WTC11 (cell line): ENCODE data around the gene NEURL4. TPM values are rescaled to one million over a fixed set of nuclear protein-coding genes. Genes with fewer than 3 reads are reported as not detected.

Source experiments
- ATAC-seq: fragments of 200-7000 bp; cut with Tn5 transposase; 2 replicates; pipeline ENCODE4 v1.10.0; 2021; ENCODE audit warnings: mild to moderate bottlenecking, moderate library complexity
- CTCF ChIA-PET: fragments of 300-600 bp; sonication (Branson Sonifier 250); formaldehyde crosslinking; loops from one replicate; lab custom pipeline; 2021; ENCODE audit warnings: antibody characterized with exemption; lab: Charles Lee
- POLR2A ChIA-PET: fragments of 350-600 bp; sonication (Branson Sonifier 250); formaldehyde crosslinking; loops from one replicate; lab custom pipeline; 2021; ENCODE audit warnings: antibody characterized with exemption; lab: Charles Lee
- DNase-seq: peaks from one replicate; pipeline ENCODE4 v3.0.0; 2021; ENCODE audit warnings: low spot score
- H3K27ac Mint-ChIP-seq: 2 replicates; pipeline ENCODE4 v1.8.0; 2021; ENCODE audit warnings: mixed read lengths
- H3K27me3 Mint-ChIP-seq: 2 replicates; pipeline ENCODE4 v1.8.0; 2021; ENCODE audit warnings: low read depth, mild to moderate bottlenecking, moderate library complexity, mixed read lengths
- H3K36me3 Mint-ChIP-seq: 2 replicates; pipeline ENCODE4 v1.8.0; 2021; ENCODE audit warnings: mixed read lengths
- H3K4me1 Mint-ChIP-seq: 2 replicates; pipeline ENCODE4 v1.8.0; 2022; ENCODE audit warnings: mixed read lengths
- H3K4me3 Mint-ChIP-seq: 2 replicates; pipeline ENCODE4 v1.8.0; 2021; ENCODE audit warnings: mild to moderate bottlenecking, moderate library complexity, mixed read lengths
- H3K9me3 Mint-ChIP-seq: 2 replicates; pipeline ENCODE4 v1.8.0; 2021; ENCODE audit warnings: mixed read lengths
- ESRRA ChIP-seq: sonication (generic); formaldehyde crosslinking; IDR thresholded peaks from 2 replicates; pipeline ENCODE4 v1.8.1; 2022; ENCODE audit warnings: mild to moderate bottlenecking, missing genetic modification reagents, borderline replicate concordance
- FOXK1 ChIP-seq: sonication (generic); formaldehyde crosslinking; IDR thresholded peaks from 2 replicates; pipeline ENCODE4 v1.8.0; 2022; ENCODE audit warnings: mild to moderate bottlenecking, moderate library complexity, missing genetic modification reagents
- GTF2I ChIP-seq: fragments of 250-450 bp; sonication (Bioruptor Pico); conservative IDR thresholded peaks from 2 replicates; pipeline ENCODE4 v1.4.0; 2021; ENCODE audit warnings: mild to moderate bottlenecking
- HMGXB4 ChIP-seq: sonication (generic); formaldehyde crosslinking; IDR thresholded peaks from 2 replicates; pipeline ENCODE4 v1.8.1; 2023; ENCODE audit warnings: mild to moderate bottlenecking, moderate library complexity, missing genetic modification reagents
- KAT7 ChIP-seq: sonication (generic); formaldehyde crosslinking; IDR thresholded peaks from 2 replicates; pipeline ENCODE4 v1.8.1; 2023; ENCODE audit warnings: missing genetic modification reagents, mild to moderate bottlenecking, borderline replicate concordance
- NFE2L1 ChIP-seq: sonication (generic); formaldehyde crosslinking; IDR thresholded peaks from 2 replicates; pipeline ENCODE4 v1.8.1; 2023; ENCODE audit warnings: missing genetic modification reagents
- NFYB ChIP-seq: sonication (generic); formaldehyde crosslinking; conservative IDR thresholded peaks from 2 replicates; pipeline ENCODE4 v1.8.0; 2022; ENCODE audit warnings: low read depth, missing genetic modification reagents
- OVOL2 ChIP-seq: fragments of 250-450 bp; sonication (Bioruptor Pico); IDR thresholded peaks from 2 replicates; pipeline ENCODE4 v1.9.0; 2021; ENCODE audit warnings: mild to moderate bottlenecking, borderline replicate concordance
- RORB ChIP-seq: fragments of 250-450 bp; sonication (Bioruptor Pico); IDR thresholded peaks from 2 replicates; pipeline ENCODE4 v1.9.0; 2021; ENCODE audit warnings: mild to moderate bottlenecking
- SP1 ChIP-seq: sonication (generic); formaldehyde crosslinking; conservative IDR thresholded peaks from 2 replicates; pipeline ENCODE4 v1.8.1; 2022; ENCODE audit warnings: missing genetic modification reagents
- TCF7 ChIP-seq: sonication (generic); formaldehyde crosslinking; IDR thresholded peaks from 2 replicates; pipeline ENCODE4 v1.8.0; 2022; ENCODE audit warnings: mild to moderate bottlenecking, low read depth, missing genetic modification reagents, moderate library complexity
- TEAD1 ChIP-seq: sonication (generic); formaldehyde crosslinking; IDR thresholded peaks from 2 replicates; pipeline ENCODE4 v1.8.0; 2022; ENCODE audit warnings: mild to moderate bottlenecking, missing genetic modification reagents
- USF2 ChIP-seq: sonication (generic); formaldehyde crosslinking; IDR thresholded peaks from 2 replicates; pipeline ENCODE4 v1.8.1; 2023; ENCODE audit warnings: mild to moderate bottlenecking, missing genetic modification reagents, moderate library complexity
- ZBTB21 ChIP-seq: sonication (generic); formaldehyde crosslinking; IDR thresholded peaks from 2 replicates; pipeline ENCODE4 v1.8.1; 2023; ENCODE audit warnings: mild to moderate bottlenecking, missing genetic modification reagents, borderline replicate concordance
- ZNF317 ChIP-seq: sonication (generic); formaldehyde crosslinking; IDR thresholded peaks from 2 replicates; pipeline ENCODE4 v1.8.1; 2023; ENCODE audit warnings: low read depth, mild to moderate bottlenecking, moderate library complexity, missing genetic modification reagents, borderline replicate concordance
- ZNF396 ChIP-seq: fragments of 250-450 bp; sonication (Bioruptor Pico); IDR thresholded peaks from 2 replicates; pipeline ENCODE4 v1.8.0; 2021; ENCODE audit warnings: mild to moderate bottlenecking, moderate library complexity, borderline replicate concordance
- ZNF416 ChIP-seq: fragments of 250-450 bp; sonication (Bioruptor Pico); IDR thresholded peaks from 2 replicates; pipeline ENCODE4 v1.9.0; 2021; ENCODE audit warnings: mild to moderate bottlenecking, inconsistent platforms
- ZNF423 ChIP-seq: fragments of 250-450 bp; sonication (Bioruptor Pico); IDR thresholded peaks from 2 replicates; pipeline ENCODE4 v2.1.2; 2022; ENCODE audit warnings: mild to moderate bottlenecking, moderate library complexity
- total RNA-seq: library from RNA; stranded (reverse); gene quantifications from 3 replicates; pipeline ENCODE4 v1.2.3, GENCODE V29; 2021
- TF ChIP-seq, protein P1 (sequence below): fragments of 250-450 bp; sonication (Bioruptor Pico); IDR thresholded peaks from 2 replicates; pipeline ENCODE4 v1.9.0; 2021; ENCODE audit warnings: mild to moderate bottlenecking, borderline replicate concordance
- TF ChIP-seq, protein P2 (sequence below): sonication (generic); formaldehyde crosslinking; IDR thresholded peaks from 2 replicates; pipeline ENCODE4 v1.8.0; 2023; ENCODE audit warnings: missing genetic modification reagents
- TF ChIP-seq, protein P3 (sequence below): fragments of 250-450 bp; sonication (Bioruptor Pico); IDR thresholded peaks from 2 replicates; pipeline ENCODE4 v1.9.0; 2021; ENCODE audit warnings: moderate library complexity, mild to moderate bottlenecking, inconsistent platforms, borderline replicate concordance

NEURL4 gene
- total RNA-seq, 1 experiment from 2014 or later: 64.4 TPM

DNA sequence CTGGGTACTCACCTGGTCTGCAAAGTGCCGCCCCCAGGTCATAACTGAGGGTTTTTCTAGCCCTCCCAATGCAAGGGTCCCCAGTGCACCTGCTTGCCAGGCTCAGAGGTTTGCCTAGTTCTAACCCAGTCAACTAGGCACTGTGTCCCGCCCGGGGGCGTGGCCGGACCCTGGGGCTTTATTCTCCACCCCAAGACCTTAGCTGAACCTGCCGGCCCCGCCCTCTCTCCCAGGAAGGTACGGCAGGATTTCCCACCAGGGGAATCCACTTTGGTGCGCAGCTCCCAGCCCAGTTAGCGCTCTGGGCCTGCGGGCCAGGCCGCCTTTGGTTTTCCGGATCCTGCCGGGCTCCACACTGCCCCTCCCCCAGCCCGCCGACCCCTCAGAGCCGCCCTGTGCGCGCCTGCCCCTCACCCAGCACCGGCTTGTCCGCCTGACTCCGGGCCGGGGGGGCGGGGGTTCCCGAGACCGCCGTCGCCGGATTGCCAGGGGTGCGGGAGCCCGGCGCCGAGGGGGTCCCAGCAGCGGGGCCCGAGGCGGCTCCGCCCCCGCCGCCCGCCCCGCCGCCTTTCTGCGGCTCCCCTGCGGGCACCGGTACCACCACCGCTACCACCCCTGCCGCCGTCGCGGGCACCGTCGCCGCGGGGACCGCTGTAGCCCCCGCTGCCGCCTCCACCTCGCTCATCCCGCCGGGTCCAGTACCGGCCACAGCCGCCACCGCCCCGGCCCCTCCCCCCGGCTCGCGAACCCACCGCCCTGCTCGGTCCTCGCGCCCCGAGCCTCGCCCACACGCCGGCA is 35.1 kb downstream of the NEURL4 start (continued):
- TF ChIP-seq, protein P1, sequence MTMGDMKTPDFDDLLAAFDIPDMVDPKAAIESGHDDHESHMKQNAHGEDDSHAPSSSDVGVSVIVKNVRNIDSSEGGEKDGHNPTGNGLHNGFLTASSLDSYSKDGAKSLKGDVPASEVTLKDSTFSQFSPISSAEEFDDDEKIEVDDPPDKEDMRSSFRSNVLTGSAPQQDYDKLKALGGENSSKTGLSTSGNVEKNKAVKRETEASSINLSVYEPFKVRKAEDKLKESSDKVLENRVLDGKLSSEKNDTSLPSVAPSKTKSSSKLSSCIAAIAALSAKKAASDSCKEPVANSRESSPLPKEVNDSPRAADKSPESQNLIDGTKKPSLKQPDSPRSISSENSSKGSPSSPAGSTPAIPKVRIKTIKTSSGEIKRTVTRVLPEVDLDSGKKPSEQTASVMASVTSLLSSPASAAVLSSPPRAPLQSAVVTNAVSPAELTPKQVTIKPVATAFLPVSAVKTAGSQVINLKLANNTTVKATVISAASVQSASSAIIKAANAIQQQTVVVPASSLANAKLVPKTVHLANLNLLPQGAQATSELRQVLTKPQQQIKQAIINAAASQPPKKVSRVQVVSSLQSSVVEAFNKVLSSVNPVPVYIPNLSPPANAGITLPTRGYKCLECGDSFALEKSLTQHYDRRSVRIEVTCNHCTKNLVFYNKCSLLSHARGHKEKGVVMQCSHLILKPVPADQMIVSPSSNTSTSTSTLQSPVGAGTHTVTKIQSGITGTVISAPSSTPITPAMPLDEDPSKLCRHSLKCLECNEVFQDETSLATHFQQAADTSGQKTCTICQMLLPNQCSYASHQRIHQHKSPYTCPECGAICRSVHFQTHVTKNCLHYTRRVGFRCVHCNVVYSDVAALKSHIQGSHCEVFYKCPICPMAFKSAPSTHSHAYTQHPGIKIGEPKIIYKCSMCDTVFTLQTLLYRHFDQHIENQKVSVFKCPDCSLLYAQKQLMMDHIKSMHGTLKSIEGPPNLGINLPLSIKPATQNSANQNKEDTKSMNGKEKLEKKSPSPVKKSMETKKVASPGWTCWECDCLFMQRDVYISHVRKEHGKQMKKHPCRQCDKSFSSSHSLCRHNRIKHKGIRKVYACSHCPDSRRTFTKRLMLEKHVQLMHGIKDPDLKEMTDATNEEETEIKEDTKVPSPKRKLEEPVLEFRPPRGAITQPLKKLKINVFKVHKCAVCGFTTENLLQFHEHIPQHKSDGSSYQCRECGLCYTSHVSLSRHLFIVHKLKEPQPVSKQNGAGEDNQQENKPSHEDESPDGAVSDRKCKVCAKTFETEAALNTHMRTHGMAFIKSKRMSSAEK: no peak
- TF ChIP-seq FOXK1 (CRISPR knock-in tag): no peak; the same call in 1 of the 2 replicates
- no peak for TF ChIP-seq USF2
- 0 out of 2 replicates have a peak, but pooled peaks have one; percentile 47 for TF ChIP-seq KAT7 (CRISPR knock-in tag)
- no peak for TF ChIP-seq ZNF396
- TF ChIP-seq HMGXB4 (CRISPR knock-in tag): no peak
- no peak for TF ChIP-seq RORB
- TF ChIP-seq OVOL2 (CRISPR knock-in tag): no peak
- no peak; the same call in 1 of the 2 replicates for TF ChIP-seq NFE2L1 (CRISPR knock-in tag)
- TF ChIP-seq ZNF317 (CRISPR knock-in tag): no peak

GRCh38 chr17:7293159-7293558 is 36.0 kb downstream of the NEURL4 start:
- ChIA-PET POLR2A (interaction anchor here (0.6 to 0.7 kb wide), 2 partner anchors 51 to 107 kb away, joined by 3 to 4 read pairs; partner anchors contain the start of gene GABARAP), CTCF (interaction anchor here (1.0 to 5.4 kb wide), 5 partner anchors 12 to 79 kb away, joined by 3 to 61 read pairs (median 4); partner anchors contain the start of gene SLC2A4)
- peaks cover 33% of the 10 kb centered on the region for H3K4me1 Mint-ChIP-seq
- ATAC-seq (no peak), DNase-seq (no peak)
- peaks cover 57% of the 10 kb centered on the region for H3K27me3 Mint-ChIP-seq
- H3K36me3 Mint-ChIP-seq: no peaks in the 10 kb centered on the region; the same call in 1 of the 2 replicates
- no peaks in the 10 kb centered on the region for H3K9me3 Mint-ChIP-seq
- H3K4me3 Mint-ChIP-seq: peak overlapping the region; percentile 65
- H3K27ac Mint-ChIP-seq: no peak overlapping the region
- TF ChIP-seq, protein P1: no peak
- TF ChIP-seq, protein P2, sequence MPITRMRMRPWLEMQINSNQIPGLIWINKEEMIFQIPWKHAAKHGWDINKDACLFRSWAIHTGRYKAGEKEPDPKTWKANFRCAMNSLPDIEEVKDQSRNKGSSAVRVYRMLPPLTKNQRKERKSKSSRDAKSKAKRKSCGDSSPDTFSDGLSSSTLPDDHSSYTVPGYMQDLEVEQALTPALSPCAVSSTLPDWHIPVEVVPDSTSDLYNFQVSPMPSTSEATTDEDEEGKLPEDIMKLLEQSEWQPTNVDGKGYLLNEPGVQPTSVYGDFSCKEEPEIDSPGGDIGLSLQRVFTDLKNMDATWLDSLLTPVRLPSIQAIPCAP (CRISPR knock-in tag): no peak
- TF ChIP-seq ZNF423 (CRISPR knock-in tag) (no peak), SP1 (CRISPR knock-in tag) (no peak), TCF7 (no peak), NFYB (CRISPR knock-in tag) (no peak), ZNF416 (CRISPR knock-in tag) (no peak), ZBTB21 (CRISPR knock-in tag) (no peak), TEAD1 (CRISPR knock-in tag) (no peak), ESRRA (CRISPR knock-in tag) (no peak), GTF2I (CRISPR knock-in tag) (no peak)
- TF ChIP-seq, protein P3, sequence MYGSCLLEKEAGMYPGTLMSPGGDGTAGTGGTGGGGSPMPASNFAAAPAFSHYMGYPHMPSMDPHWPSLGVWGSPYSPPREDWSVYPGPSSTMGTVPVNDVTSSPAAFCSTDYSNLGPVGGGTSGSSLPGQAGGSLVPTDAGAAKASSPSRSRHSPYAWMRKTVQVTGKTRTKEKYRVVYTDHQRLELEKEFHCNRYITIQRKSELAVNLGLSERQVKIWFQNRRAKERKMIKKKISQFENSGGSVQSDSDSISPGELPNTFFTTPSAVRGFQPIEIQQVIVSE (CRISPR knock-in tag): no peak
